ENCODE measurements around the gene MTA1. TPM values are rescaled to one million over a fixed set of nuclear protein-coding genes. Genes with fewer than 3 reads are reported as not detected.

Gene MTA1
- polyA plus RNA-seq, 1 of the 3 experiments (the other 2 are of a cell fraction), result 96.3 TPM

DNA sequence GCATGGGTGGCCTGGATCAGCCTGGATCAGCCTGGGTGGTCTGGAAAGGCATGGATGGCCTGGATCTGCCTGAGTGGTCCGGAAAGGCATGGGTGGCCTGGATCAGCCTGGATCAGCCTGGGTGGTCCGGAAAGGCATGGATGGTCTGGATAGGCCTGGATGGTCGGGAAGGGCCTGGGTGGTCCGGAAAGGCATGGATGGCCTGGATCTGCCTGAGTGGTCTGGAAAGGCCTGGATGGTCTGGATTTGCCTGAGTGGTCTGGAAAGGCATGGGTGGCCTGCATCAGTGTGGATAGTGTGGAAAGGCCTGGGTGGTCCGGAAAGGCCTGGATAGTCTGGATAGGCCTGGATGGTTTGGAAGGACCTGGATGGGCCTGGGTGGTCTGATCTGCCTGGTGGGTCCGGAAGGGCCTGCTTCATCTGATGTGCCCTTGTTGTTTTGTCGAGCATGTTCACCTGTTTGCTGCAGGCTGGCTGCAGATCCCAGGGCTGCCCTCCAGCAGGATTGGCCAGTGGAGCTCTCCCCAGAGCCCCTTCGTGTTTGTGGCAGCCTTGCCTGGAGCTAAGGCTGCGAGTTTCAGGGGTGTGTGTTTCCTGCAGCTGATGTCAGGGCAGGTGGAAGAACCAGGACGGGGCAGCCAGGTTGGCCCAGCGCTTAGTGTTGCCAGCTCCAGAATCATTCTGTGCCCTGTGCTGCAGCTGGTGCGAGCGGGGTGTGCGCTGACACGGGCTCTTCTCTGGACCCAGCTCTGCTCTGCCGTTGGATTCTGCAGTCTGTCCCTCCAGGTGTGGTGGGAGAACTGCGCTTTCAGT, 40.5 kb upstream of the MTA1 start:
- no peaks in the 10 kb centered on the region for H3K27me3 ChIP-seq (ENCODE audit: insufficient read depth)
- peaks cover 0 to 22% of the 10 kb centered on the region in 2 experiments for H3K36me3 ChIP-seq (replicated peaks in 1 of 2; ENCODE audit: control insufficient read depth in 1 of 2, insufficient read depth in 2 of 2, low read length in 1 of 2)
- no peaks in the 10 kb centered on the region for H4K20me1 ChIP-seq (ENCODE audit: insufficient read depth)
- H3K79me2 ChIP-seq (ENCODE audit: insufficient read depth), result no peaks in the 10 kb centered on the region
- TF ChIP-seq JUND (IDR thresholded peaks at IDR 0.05) (no peak), YY1 (IDR thresholded peaks at IDR 0.05; ENCODE audit: low read depth) (no peak), EP300 (IDR thresholded peaks at IDR 0.05; ENCODE audit: borderline replicate concordance in 1 of 2, low read depth in 1 of 2, low read length in 1 of 2) (no peak), NRF1 (IDR thresholded peaks at IDR 0.05; ENCODE audit: low read depth, low read length) (no peak), EZH2phosphoT487 (IDR thresholded peaks at IDR 0.05; ENCODE audit: borderline replicate concordance, low read depth) (no peak), FOXJ3 (CRISPR knock-in tag; IDR thresholded peaks at IDR 0.05) (no peak), FOXM1 (IDR thresholded peaks at IDR 0.05; ENCODE audit: low read depth) (no peak), SIN3A (IDR thresholded peaks at IDR 0.05; ENCODE audit: borderline replicate concordance, low read depth, low read length) (no peak), RCOR1 (IDR thresholded peaks at IDR 0.05; ENCODE audit: low read length) (no peak)
- TF ChIP-seq, protein P1, sequence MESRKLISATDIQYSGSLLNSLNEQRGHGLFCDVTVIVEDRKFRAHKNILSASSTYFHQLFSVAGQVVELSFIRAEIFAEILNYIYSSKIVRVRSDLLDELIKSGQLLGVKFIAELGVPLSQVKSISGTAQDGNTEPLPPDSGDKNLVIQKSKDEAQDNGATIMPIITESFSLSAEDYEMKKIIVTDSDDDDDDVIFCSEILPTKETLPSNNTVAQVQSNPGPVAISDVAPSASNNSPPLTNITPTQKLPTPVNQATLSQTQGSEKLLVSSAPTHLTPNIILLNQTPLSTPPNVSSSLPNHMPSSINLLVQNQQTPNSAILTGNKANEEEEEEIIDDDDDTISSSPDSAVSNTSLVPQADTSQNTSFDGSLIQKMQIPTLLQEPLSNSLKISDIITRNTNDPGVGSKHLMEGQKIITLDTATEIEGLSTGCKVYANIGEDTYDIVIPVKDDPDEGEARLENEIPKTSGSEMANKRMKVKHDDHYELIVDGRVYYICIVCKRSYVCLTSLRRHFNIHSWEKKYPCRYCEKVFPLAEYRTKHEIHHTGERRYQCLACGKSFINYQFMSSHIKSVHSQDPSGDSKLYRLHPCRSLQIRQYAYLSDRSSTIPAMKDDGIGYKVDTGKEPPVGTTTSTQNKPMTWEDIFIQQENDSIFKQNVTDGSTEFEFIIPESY (IDR thresholded peaks at IDR 0.05; ENCODE audit: borderline replicate concordance, low read depth), result no peak
- TF ChIP-seq, protein P2, sequence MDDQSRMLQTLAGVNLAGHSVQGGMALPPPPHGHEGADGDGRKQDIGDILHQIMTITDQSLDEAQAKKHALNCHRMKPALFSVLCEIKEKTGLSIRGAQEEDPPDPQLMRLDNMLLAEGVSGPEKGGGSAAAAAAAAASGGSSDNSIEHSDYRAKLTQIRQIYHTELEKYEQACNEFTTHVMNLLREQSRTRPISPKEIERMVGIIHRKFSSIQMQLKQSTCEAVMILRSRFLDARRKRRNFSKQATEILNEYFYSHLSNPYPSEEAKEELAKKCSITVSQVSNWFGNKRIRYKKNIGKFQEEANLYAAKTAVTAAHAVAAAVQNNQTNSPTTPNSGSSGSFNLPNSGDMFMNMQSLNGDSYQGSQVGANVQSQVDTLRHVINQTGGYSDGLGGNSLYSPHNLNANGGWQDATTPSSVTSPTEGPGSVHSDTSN (IDR thresholded peaks at IDR 0.05), result no peak
- H3F3A ChIP-seq (replicated peaks; ENCODE audit: insufficient read depth), result no peaks in the 10 kb centered on the region
- no peak overlapping the region for H3K4me3 ChIP-seq (ENCODE audit: low read depth in 2 of 2, low read length in 1 of 2)
- H3K9ac ChIP-seq, result no peak overlapping the region
- no peak overlapping the region for H3K27ac ChIP-seq (ENCODE audit: low read depth in 2 of 2, low read length in 1 of 2)
- H3K4me1 ChIP-seq (ENCODE audit: control insufficient read depth in 1 of 2, insufficient read depth in 2 of 2, low read depth in 1 of 2, low read length in 1 of 2), result no peaks in the 10 kb centered on the region; a peak in 1 of 4 replicates
- POLR2A ChIA-PET, result no interaction called here
- CTCF ChIA-PET, result interaction anchor here (0.8 to 3.5 kb wide), 3 partner anchors 8 to 110 kb away, joined by 3 to 19 read pairs (median 5); no protein-coding TSS in a partner anchor
- no peak for DNase-seq
- no peaks in the 10 kb centered on the region for H3K9me3 ChIP-seq
- H2AFZ ChIP-seq (ENCODE audit: low read depth), result no peak overlapping the region
- WGBS (ENCODE audit: low lambda C conversion rate), result 86% methylated on average over 6 of the region's 17 CpGs
- no peaks in the 10 kb centered on the region for H3K9me2 ChIP-seq
- H3K4me2 ChIP-seq, result no peak overlapping the region

DNA sequence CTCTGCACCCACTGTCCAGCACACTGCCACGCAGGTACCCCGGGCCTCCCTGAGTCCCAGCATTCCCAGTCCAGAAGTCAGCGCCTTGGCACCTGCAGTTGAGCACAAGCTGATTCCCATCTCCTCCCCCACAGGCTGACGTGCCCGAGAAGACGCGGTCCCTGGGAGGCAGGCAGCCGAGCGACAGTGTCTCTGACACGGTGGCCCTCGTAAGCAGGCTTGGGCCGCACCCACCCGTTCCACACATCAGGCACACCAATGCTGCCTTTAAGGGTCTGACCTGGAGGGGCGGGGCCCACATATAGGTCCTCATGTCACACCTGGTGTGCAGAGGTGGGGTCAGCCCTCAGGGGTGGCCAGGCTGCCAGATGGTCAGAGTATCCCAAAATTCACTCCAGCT, 39.7 kb upstream of the MTA1 start:
- POLR2A ChIA-PET, result no interaction called here
- WGBS (ENCODE audit: low lambda C conversion rate), result 99% methylated on average over 13 of the region's 14 CpGs
- no peaks in the 10 kb centered on the region; a peak in 1 of 4 replicates for H3K4me1 ChIP-seq (ENCODE audit: control insufficient read depth in 1 of 2, insufficient read depth in 2 of 2, low read depth in 1 of 2, low read length in 1 of 2)
- H3K27me3 ChIP-seq (ENCODE audit: insufficient read depth), result no peaks in the 10 kb centered on the region
- DNase-seq, result no peak
- peaks cover 0 to 31% of the 10 kb centered on the region in 2 experiments for H3K36me3 ChIP-seq (replicated peaks in 1 of 2; ENCODE audit: control insufficient read depth in 1 of 2, insufficient read depth in 2 of 2, low read length in 1 of 2)
- H3K4me3 ChIP-seq (ENCODE audit: low read depth in 2 of 2, low read length in 1 of 2), result no peak overlapping the region
- H3K9ac ChIP-seq, result no peak overlapping the region
- H3K79me2 ChIP-seq (ENCODE audit: insufficient read depth), result no peaks in the 10 kb centered on the region
- H3K9me2 ChIP-seq, result no peaks in the 10 kb centered on the region
- no peak overlapping the region for H3K4me2 ChIP-seq
- no peaks in the 10 kb centered on the region for H4K20me1 ChIP-seq (ENCODE audit: insufficient read depth)
- H3K27ac ChIP-seq (ENCODE audit: low read depth in 2 of 2, low read length in 1 of 2), result no peak overlapping the region
- TF ChIP-seq FOSL2 (IDR thresholded peaks at IDR 0.05; ENCODE audit: borderline replicate concordance, low read depth), result no peak
- TF ChIP-seq MXI1 (IDR thresholded peaks at IDR 0.05; ENCODE audit: low read depth, low read length), result no peak
- no peak for TF ChIP-seq RAD21 (IDR thresholded peaks at IDR 0.05; ENCODE audit: low read length)
- TF ChIP-seq EP300 (IDR thresholded peaks at IDR 0.05; ENCODE audit: borderline replicate concordance in 1 of 2, low read depth in 1 of 2, low read length in 1 of 2), result no peak
- TF ChIP-seq ELF1 (IDR thresholded peaks at IDR 0.05), result no peak
- no peak for TF ChIP-seq FOXM1 (IDR thresholded peaks at IDR 0.05; ENCODE audit: low read depth)
- no peak for TF ChIP-seq TCF12 (IDR thresholded peaks at IDR 0.05)
- TF ChIP-seq FOXJ3 (CRISPR knock-in tag; IDR thresholded peaks at IDR 0.05), result no peak
- TF ChIP-seq SIN3A (IDR thresholded peaks at IDR 0.05; ENCODE audit: borderline replicate concordance, low read depth, low read length), result no peak
- TF ChIP-seq, protein P3, sequence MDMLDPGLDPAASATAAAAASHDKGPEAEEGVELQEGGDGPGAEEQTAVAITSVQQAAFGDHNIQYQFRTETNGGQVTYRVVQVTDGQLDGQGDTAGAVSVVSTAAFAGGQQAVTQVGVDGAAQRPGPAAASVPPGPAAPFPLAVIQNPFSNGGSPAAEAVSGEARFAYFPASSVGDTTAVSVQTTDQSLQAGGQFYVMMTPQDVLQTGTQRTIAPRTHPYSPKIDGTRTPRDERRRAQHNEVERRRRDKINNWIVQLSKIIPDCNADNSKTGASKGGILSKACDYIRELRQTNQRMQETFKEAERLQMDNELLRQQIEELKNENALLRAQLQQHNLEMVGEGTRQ (IDR thresholded peaks at IDR 0.05; ENCODE audit: borderline replicate concordance, low read depth, low read length), result no peak
- no peak for TF ChIP-seq RFX5 (IDR thresholded peaks at IDR 0.05; ENCODE audit: low read length)
- TF ChIP-seq GATA2 (CRISPR knock-in tag; IDR thresholded peaks at IDR 0.05), result no peak
- no peaks in the 10 kb centered on the region for H3K9me3 ChIP-seq
- CTCF ChIA-PET, result interaction anchor here (0.8 to 3.5 kb wide), 3 partner anchors 9 to 211 kb away, joined by 3 to 19 read pairs (median 4); no protein-coding TSS in a partner anchor
- no peak overlapping the region for H2AFZ ChIP-seq (ENCODE audit: low read depth)
- no peaks in the 10 kb centered on the region for H3F3A ChIP-seq (replicated peaks; ENCODE audit: insufficient read depth)
